AG09309 (cell line): ENCODE data around the gene MAP7D3.

Experiments
- DNase-seq: peaks from one replicate; pipeline ENCODE4 v3.0.0-alpha.2; 2010; ENCODE audit warnings: low read depth
- H3K4me3 ChIP-seq: 2 replicates; pipeline ENCODE4 v1.5.1; 2011; ENCODE audit warnings: mild to moderate bottlenecking, low read depth, low read length, moderate library complexity; ENCODE audit not compliant: control insufficient read depth
- CTCF ChIP-seq: IDR thresholded peaks from 2 replicates; pipeline ENCODE4 v1.5.1; 2011; ENCODE audit warnings: mild to moderate bottlenecking, low read depth, low read length, inconsistent platforms; ENCODE audit not compliant: insufficient read depth, control insufficient read depth; ENCODE audit errors: missing control alignments

The MAP7D3 gene

GRCh38 chrX:136201601-136202000, 49.6 kb downstream of the MAP7D3 start:
- no peak overlapping the region for H3K4me3 ChIP-seq
- DNase-seq, result no peak
- no peak for TF ChIP-seq CTCF

GRCh38 chrX:136200466-136200865, 50.7 kb downstream of the MAP7D3 start:
- no peak for DNase-seq
- TF ChIP-seq CTCF, result peak; percentile 45
- no peak overlapping the region; the same call in 1 of the 2 replicates for H3K4me3 ChIP-seq

- no peak for DNase-seq
- TF ChIP-seq CTCF, result no peak
- H3K4me3 ChIP-seq, result peak overlapping the region; percentile 34
Observed at GRCh38 chrX:136199365-136199764, 51.8 kb downstream of the MAP7D3 start.

- no peak for DNase-seq
- H3K4me3 ChIP-seq, result peak overlapping the region; percentile 34
- TF ChIP-seq CTCF, result no peak
Observed at GRCh38 chrX:136198678-136199243, 52.4 kb downstream of the MAP7D3 start.

- peak overlapping the region; percentile 45 for H3K4me3 ChIP-seq
- DNase-seq, result no peak
- no peak for TF ChIP-seq CTCF
Observed at GRCh38 chrX:136198010-136198409, 53.2 kb downstream of the MAP7D3 start.

GRCh38 chrX:136196691-136197155, 54.5 kb downstream of the MAP7D3 start:
- TF ChIP-seq CTCF, result no peak
- peak overlapping the region; percentile 45 for H3K4me3 ChIP-seq
- DNase-seq, result peak; percentile 71
